LNCaP clone FGC (cell line): ENCODE data around the gene LRP8.

ENCODE experiments used
- DNase-seq: peaks from one replicate; pipeline ENCODE4 v3.0.0-alpha.2; 2011; ENCODE audit warnings: low read depth
- H3K4me3 ChIP-seq: 2 replicates; pipeline ENCODE4 v1.5.1; 2011; ENCODE audit warnings: mild to moderate bottlenecking, low read depth, low read length, control low read depth
- TF ChIP-seq, protein P1 (sequence below): IDR thresholded peaks from 2 replicates; pipeline ENCODE4 v1.5.1; 2012; ENCODE audit warnings: mild to moderate bottlenecking; ENCODE audit not compliant: control insufficient read depth, insufficient read depth; ENCODE audit errors: extremely low read depth

Gene LRP8

GRCh38 chr1:53203466-53203865 is 124.4 kb downstream of the LRP8 start:
- no peak for DNase-seq

GRCh38 chr1:53198241-53198651 is 129.6 kb downstream of the LRP8 start:
- no peak for DNase-seq
- H3K4me3 ChIP-seq = peak overlapping the region; percentile 92

More at GRCh38 chr1:53203466-53203865, 124.4 kb downstream of the LRP8 start:
- no peak overlapping the region for H3K4me3 ChIP-seq
- TF ChIP-seq, protein P1, sequence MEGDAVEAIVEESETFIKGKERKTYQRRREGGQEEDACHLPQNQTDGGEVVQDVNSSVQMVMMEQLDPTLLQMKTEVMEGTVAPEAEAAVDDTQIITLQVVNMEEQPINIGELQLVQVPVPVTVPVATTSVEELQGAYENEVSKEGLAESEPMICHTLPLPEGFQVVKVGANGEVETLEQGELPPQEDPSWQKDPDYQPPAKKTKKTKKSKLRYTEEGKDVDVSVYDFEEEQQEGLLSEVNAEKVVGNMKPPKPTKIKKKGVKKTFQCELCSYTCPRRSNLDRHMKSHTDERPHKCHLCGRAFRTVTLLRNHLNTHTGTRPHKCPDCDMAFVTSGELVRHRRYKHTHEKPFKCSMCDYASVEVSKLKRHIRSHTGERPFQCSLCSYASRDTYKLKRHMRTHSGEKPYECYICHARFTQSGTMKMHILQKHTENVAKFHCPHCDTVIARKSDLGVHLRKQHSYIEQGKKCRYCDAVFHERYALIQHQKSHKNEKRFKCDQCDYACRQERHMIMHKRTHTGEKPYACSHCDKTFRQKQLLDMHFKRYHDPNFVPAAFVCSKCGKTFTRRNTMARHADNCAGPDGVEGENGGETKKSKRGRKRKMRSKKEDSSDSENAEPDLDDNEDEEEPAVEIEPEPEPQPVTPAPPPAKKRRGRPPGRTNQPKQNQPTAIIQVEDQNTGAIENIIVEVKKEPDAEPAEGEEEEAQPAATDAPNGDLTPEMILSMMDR = no peak

DNA sequence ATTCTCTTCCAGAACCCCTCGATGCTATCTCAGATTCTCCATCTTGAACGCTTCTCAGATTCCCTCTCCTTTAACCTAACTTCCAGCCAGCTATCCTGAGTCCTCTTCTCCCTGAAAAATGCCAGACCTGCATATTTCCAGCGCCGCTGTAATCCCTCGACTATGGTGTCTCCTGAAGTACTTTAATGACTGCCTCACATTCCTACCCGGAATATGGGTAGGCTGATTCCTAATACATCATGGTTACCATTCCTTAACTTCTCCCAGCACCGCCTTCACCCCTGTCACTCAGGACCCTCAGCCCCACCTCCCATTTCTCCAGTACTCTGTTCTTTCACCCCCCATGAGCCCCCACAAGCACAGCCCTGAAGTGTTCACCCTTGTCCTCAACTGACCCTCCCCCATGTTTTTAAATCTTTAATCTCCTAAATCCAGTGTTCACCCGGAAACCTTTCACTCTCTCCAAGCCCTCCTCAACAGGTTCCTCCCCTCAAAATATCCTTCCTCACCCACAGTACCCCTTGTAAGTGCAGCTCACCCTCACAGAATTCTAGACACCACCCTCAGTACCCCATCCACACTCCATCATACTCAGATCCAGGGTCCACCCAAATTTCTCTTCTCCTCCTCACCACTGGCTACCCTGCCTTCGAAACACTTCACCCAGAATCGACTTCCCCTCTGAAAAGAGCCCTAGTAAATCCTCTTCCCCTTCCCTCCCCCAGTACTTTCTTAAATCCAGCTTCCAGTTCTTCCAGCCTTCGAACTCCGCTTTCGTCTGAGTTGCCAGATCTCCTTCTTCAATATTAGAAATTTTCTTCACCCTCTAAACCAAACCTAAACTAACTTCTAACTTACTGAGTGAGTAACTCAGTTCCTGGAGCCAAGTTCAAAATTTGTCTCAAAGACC is 130.3 kb downstream of the LRP8 start:
- no peak for DNase-seq
- peak overlapping the region; percentile 92 for H3K4me3 ChIP-seq
- TF ChIP-seq, protein P1 = no peak

More at GRCh38 chr1:53198241-53198651, 129.6 kb downstream of the LRP8 start:
- TF ChIP-seq, protein P1 = no peak

GRCh38 chr1:53196485-53197290 is 131.2 kb downstream of the LRP8 start, which contains the start of gene CPT2:
TSS of gene CPT2 (plus strand) at chr1:53196824. CDS start at chr1:53196944, 120 bp downstream.
- TF ChIP-seq, protein P1 = no peak
- peak within 1 kb of the TSS; percentile 92 for H3K4me3 ChIP-seq
- peak; percentile 65 for DNase-seq

GRCh38 chr1:53196017-53196484 is 131.8 kb downstream of the LRP8 start:
- peak overlapping the region; percentile 92 for H3K4me3 ChIP-seq
- TF ChIP-seq, protein P1 = no peak
- DNase-seq = no peak

DNA sequence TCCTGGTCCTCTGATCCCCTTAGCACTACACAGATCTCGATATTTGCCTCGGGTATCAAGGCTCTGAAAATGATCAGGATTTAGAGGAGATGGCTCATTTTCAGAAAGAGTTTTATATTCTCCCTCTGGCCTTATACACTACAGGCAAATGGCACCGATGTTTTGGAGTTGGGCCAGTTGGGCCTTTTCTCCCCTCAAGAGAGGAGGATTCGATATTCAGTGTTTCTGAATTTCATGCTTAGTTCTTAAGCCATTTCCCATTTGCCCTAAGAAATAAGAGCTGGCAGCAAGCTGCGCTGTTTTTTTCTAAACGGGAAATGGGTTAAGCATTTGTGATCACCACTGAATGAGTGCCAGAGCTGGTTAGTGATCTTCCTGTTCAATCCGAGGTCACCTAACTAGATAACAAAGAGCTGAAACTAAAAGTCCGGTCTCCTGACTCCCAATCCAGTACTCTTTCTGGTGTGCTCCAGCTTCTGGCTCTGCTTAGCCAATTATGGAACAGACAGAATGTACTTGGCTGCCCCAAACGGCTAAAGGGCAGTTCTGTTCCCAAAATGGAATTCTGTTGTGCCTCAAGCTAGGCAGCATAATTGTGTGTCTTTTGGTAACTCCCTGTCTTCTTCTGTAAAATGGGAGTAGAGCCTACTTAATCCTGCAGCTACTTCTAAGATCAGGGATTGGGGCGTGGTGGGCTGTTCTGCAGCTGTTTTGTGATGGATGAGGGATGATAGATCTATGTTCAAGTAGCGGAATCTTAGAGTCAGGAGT is 132.4 kb downstream of the LRP8 start:
- H3K4me3 ChIP-seq = no peak overlapping the region
- DNase-seq = no peak
- TF ChIP-seq, protein P1 = no peak
